H1 (cell line): ENCODE measurements around the gene CADPS. TPM values are rescaled to one million over a fixed set of nuclear protein-coding genes. Genes with fewer than 3 reads are reported as not detected.

ENCODE experiments used
- BACH1 ChIP-seq: IDR thresholded peaks from 2 replicates; pipeline ENCODE4 v1.6.1; 2012; ENCODE audit warnings: low read length, improper control_type of control experiment
- CEBPB ChIP-seq: IDR thresholded peaks from 2 replicates; pipeline ENCODE4 v1.6.1; 2012; ENCODE audit warnings: low read depth, low read length
- RXRA ChIP-seq: IDR thresholded peaks from 2 replicates; pipeline ENCODE4 v1.6.1; 2011; ENCODE audit warnings: low read depth, mild to moderate bottlenecking, low read length, moderate library complexity; ENCODE audit not compliant: insufficient read depth
- SIN3A ChIP-seq, 2 experiments: IDR thresholded peaks in 1 of 2; conservative IDR thresholded peaks in 1 of 2; 2 replicates each; pipeline ENCODE4 v1.6.1; 2011 to 2012; ENCODE audit warnings: low read length in 2 of 2, improper control_type of control experiment in 1 of 2, low read depth in 1 of 2, mild to moderate bottlenecking in 1 of 2
- TAF1 ChIP-seq: IDR thresholded peaks from 2 replicates; pipeline ENCODE4 v1.6.1; 2011; ENCODE audit warnings: mild to moderate bottlenecking, low read depth, low read length
- polyA plus RNA-seq, 7 experiments: library from polyadenylated mRNA; depleted of rRNA in 3 of 7; stranded (reverse) in 5 of 7; unstranded in 2 of 7; fragments of >200 nt in 5 of 7; fragments of 200-250 nt in 2 of 7; gene quantifications; 1 replicate in 5 of 7; 2 replicates in 1 of 7; 4 replicates in 1 of 7; pipeline versions ENCODE4 v1.2.1 to v1.2.3, GENCODE V29; 2011 to 2013; ENCODE audit warnings: missing spikeins in 2 of 7, mixed read lengths in 2 of 7
- total RNA-seq: library from RNA; stranded (reverse); fragmentation: NEBNext Ultra II Directional; extraction: Animal tissue kit (Norgen Biotek cat#: 25700); gene quantifications from 2 replicates; pipeline ENCODE4 v1.2.1, GENCODE V29; 2021

CADPS gene
- total and polyA plus RNA-seq, 2 of the 8 experiments (the other 6 are each of a cell fraction or from before 2014, with no cell fraction given) = 7.1 to 10.2 TPM

GRCh38 chr3:62631488-62631887 lies 243.7 kb downstream of the CADPS start (continued):
- TF ChIP-seq SIN3A (conservative IDR thresholded peaks at IDR 0.05 in 1 of 2, IDR thresholded peaks at IDR 0.05 in 1 of 2; ENCODE audit: low read depth in 1 of 2, low read length in 2 of 2) (no peak), CEBPB (no peak), BACH1 (no peak), TAF1 (no peak), RXRA (no peak)
